Tibial artery (tissue), 4 donors: Measurements from ENCODE around the gene RFXAP.

Experiments used
- DNase-seq, 2 donors: peaks; one replicate each; pipeline ENCODE4 v3.0.0-alpha.2; 2019
- H3K27ac ChIP-seq, 2 donors: fragments of 200-600 bp; sonication (generic) in 1 of 2; 1 replicate in 1 of 2; 2 replicates in 1 of 2; pipeline ENCODE4 v1.5.1; 2018 to 2019; ENCODE audit warnings: mild to moderate bottlenecking in 1 of 2
- H3K27me3 ChIP-seq, 2 donors: fragments of 200-600 bp; sonication (generic) in 1 of 2; one replicate each; pipeline versions ENCODE4 v1.5.1 to v1.6.0; 2016 to 2019
- H3K36me3 ChIP-seq, 3 donors: fragments of 200-600 bp; sonication (generic) in 2 of 3; one replicate each; pipeline ENCODE4 v1.5.1; 2016 to 2019; ENCODE audit warnings: mild to moderate bottlenecking in 2 of 3
- H3K4me1 ChIP-seq, 4 donors: fragments of 200-600 bp; sonication (generic) in 2 of 4; 1 replicate in 3 of 4; 2 replicates in 1 of 4; pipeline ENCODE4 v1.5.1; 2016 to 2019
- H3K4me3 ChIP-seq, 2 donors: fragments of 200-600 bp; sonication (generic) in 1 of 2; 1 replicate in 1 of 2; 2 replicates in 1 of 2; pipeline ENCODE4 v1.5.1; 2018 to 2019; ENCODE audit warnings: mild to moderate bottlenecking in 2 of 2
- H3K9me3 ChIP-seq, 3 donors: fragments of 200-600 bp; sonication (generic) in 1 of 3; one replicate each; pipeline ENCODE4 v1.5.1; 2016 to 2019
- CTCF ChIP-seq, 2 experiments: fragments of 200-600 bp in 1 of 2; fragments of 450-650 bp in 1 of 2; IDR thresholded peaks; one replicate each; pipeline ENCODE4 v1.5.1; 2017 to 2019; ENCODE audit warnings: antibody characterized with exemption in 2 of 2, mild to moderate bottlenecking in 1 of 2, moderate library complexity in 1 of 2
- intact Hi-C: fragments of 100-400 bp; cut with DNase I; formaldehyde crosslinking; loops from one replicate; pipeline ENCODE4 v1.15.0; 2023; ENCODE audit warnings: low total_unique reads

Gene RFXAP

DNA sequence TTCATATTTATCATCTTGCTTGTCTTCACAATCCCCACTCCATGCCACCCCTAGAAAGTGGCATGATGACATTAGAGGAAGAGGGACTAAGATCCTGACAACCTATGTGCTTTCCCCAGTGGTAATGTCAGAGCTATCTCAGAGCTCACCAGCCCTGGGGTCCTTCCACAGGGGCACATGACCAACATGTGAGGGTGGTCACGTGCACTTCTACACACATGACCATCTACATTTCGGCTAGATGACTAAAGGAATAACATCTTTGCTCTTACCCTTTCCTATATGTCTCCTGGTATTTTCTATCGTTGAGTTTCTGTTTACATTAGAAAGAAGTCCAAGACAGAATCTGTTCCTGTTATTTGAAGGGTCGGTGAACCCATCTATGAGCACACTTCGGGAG is 46.2 kb downstream of the RFXAP start:
- Histone ChIP-seq H3K36me3 (peaks cover 37 to 67% (median 63%) of the 10 kb centered on the region in 3 donors), H3K4me1 (no peaks in the 10 kb centered on the region), H3K27me3 (no peaks in the 10 kb centered on the region), H3K27ac (no peak overlapping the region), H3K9me3 (no peaks in the 10 kb centered on the region), H3K4me3 (no peak overlapping the region)
- no peak for DNase-seq
- intact Hi-C loops = no loop called here
- TF ChIP-seq CTCF (IDR thresholded peaks at IDR 0.05) = no peak

DNA sequence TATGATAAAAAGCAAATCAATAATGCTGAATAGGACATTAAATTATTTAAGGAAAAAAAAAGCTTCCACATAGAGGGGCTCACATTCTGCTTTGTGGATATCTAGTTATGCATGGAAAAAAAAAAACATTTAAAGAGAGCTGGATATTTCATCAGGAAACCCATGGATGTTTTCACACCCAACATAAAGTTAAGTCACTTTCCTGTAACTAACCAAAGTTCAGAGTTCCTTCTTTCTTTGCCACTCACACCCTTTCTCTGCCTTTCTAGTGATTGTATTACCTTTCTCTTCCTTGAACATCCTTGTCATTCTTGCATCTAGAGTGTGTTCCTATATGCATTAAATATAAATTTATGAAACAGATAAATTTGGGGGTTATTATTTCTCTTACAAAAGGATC is 47.2 kb downstream of the RFXAP start:
- no peaks in the 10 kb centered on the region for H3K27me3 ChIP-seq
- H3K4me1 ChIP-seq = no peaks in the 10 kb centered on the region
- intact Hi-C loops = no loop called here
- H3K4me3 ChIP-seq = no peak overlapping the region
- no peak for DNase-seq
- peaks cover 37 to 76% (median 73%) of the 10 kb centered on the region in 3 donors for H3K36me3 ChIP-seq
- no peak for TF ChIP-seq CTCF (IDR thresholded peaks at IDR 0.05)
- no peaks in the 10 kb centered on the region for H3K9me3 ChIP-seq
- no peak overlapping the region for H3K27ac ChIP-seq

DNA sequence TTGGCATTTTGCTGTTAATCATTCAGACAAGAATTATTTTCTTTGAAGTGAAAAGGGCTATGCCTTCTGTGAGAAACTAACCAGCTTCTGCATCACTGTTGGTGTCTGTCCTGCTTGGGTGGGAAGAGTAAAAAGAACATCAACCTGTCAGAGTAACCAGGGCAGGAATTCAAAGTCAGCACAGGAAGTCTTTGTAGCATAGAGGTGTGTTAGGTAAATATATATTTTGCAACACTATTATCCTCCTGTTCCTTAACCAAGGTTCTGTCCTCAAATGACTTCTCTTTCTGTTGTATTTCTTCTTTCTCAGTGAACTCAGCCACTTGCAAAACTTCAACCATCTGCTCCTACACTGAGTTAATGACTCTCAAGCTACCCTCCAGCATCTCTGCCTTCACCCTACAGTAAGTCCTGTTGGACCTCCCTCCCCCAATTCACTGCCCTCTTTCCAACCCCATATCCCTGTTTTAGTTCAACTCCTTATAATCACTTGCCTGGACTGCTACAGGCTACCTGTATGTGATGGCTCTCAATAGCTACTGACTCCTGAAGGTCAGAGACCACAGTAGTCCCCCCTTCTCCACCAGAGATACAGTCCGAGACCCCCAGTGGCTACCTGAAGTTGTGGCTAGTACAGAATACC is 51.1 kb downstream of the RFXAP start:
- Histone ChIP-seq H3K36me3 (peaks cover 36 to 71% (median 66%) of the 10 kb centered on the region in 3 donors), H3K4me3 (no peak overlapping the region), H3K27me3 (no peaks in the 10 kb centered on the region), H3K27ac (no peak overlapping the region), H3K4me1 (no peaks in the 10 kb centered on the region), H3K9me3 (no peaks in the 10 kb centered on the region)
- TF ChIP-seq CTCF (IDR thresholded peaks at IDR 0.05) = no peak
- intact Hi-C loops = no loop called here
- no peak for DNase-seq

DNA sequence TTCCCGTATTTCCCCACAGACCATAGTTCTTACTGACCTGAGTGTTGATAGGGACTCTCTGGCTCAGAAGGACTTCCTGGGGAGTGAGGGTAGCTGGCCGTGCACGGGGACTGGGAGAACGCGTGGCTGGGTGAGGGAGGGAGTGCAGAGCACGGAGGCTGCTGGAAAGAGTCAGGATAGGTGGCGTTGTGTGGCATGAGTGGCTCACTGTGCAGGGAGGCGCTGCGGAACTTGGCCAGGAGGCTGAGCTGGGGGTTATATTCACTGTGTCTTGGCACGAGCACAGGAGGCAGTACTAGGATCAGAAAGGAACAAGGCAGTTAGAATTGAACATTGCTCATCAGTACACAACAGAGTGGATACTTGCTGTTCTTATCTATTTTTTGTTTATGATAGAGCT is 53.6 kb downstream of the RFXAP start:
- H3K27ac ChIP-seq = no peak overlapping the region
- no peaks in the 10 kb centered on the region for H3K4me1 ChIP-seq
- no peaks in the 10 kb centered on the region for H3K27me3 ChIP-seq
- no peak for TF ChIP-seq CTCF (IDR thresholded peaks at IDR 0.05)
- intact Hi-C loops = no loop called here
- peaks cover 14 to 54% (median 50%) of the 10 kb centered on the region in 3 donors for H3K36me3 ChIP-seq
- no peaks in the 10 kb centered on the region for H3K9me3 ChIP-seq
- no peak for DNase-seq
- no peak overlapping the region for H3K4me3 ChIP-seq

DNA sequence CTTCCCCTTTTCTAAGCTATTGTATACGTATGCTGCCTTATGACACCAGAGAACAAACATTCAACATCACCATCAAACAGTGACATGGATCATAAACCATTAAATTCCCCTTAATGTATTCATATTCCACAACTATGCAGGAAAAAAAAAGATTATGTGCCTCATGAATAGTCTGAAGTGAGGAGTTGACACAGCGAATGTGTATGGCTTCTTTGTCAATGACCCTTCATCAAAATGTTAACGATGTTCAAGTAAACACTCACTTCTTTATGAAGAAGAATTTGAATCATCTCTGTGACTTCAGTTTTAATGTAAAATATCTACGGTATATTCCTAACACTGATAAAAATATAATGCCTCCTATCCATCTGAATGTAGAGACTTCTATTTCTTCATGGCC is 56.4 kb downstream of the RFXAP start:
- H3K4me1 ChIP-seq = no peaks in the 10 kb centered on the region
- peaks cover 22 to 50% (median 48%) of the 10 kb centered on the region in 3 donors for H3K36me3 ChIP-seq
- H3K27me3 ChIP-seq = no peaks in the 10 kb centered on the region
- intact Hi-C loops = no loop called here
- no peak overlapping the region for H3K4me3 ChIP-seq
- no peak for TF ChIP-seq CTCF (IDR thresholded peaks at IDR 0.05)
- no peaks in the 10 kb centered on the region for H3K9me3 ChIP-seq
- no peak for DNase-seq
- no peak overlapping the region for H3K27ac ChIP-seq

DNA sequence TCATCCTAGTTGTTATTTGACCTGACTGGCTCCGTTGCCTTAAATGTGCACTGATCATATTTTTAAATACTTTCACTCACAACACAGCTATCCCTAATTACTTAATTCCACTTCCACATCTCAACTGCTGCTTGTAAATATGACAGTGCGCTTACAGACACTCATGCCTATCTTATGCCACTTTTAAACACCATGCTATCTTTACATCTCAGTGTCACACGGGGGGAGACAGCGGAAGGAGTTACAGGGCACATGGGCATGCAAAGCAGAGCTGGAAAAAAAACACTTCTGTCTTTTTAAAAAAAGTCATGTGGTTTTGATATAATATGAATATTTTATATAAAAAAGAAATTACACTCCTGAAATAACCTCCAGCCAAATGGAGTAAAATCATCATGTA is 56.9 kb downstream of the RFXAP start:
- peaks cover 0 to 2% (median 0%) of the 10 kb centered on the region in 4 donors for H3K4me1 ChIP-seq
- H3K9me3 ChIP-seq = no peaks in the 10 kb centered on the region
- peaks cover 22 to 46% (median 43%) of the 10 kb centered on the region in 3 donors for H3K36me3 ChIP-seq
- H3K27ac ChIP-seq = no peak overlapping the region
- DNase-seq = no peak
- no peak for TF ChIP-seq CTCF (IDR thresholded peaks at IDR 0.05)
- H3K4me3 ChIP-seq = no peak overlapping the region
- H3K27me3 ChIP-seq = no peaks in the 10 kb centered on the region
- intact Hi-C loops = no loop called here
